ENCODE measurements around the gene SOCS1. TPM values are rescaled to one million over a fixed set of nuclear protein-coding genes. Genes with fewer than 3 reads are reported as not detected.

SOCS1 gene
- total RNA-seq, 1 donor from 2014 or later: 15.3 TPM

DNA sequence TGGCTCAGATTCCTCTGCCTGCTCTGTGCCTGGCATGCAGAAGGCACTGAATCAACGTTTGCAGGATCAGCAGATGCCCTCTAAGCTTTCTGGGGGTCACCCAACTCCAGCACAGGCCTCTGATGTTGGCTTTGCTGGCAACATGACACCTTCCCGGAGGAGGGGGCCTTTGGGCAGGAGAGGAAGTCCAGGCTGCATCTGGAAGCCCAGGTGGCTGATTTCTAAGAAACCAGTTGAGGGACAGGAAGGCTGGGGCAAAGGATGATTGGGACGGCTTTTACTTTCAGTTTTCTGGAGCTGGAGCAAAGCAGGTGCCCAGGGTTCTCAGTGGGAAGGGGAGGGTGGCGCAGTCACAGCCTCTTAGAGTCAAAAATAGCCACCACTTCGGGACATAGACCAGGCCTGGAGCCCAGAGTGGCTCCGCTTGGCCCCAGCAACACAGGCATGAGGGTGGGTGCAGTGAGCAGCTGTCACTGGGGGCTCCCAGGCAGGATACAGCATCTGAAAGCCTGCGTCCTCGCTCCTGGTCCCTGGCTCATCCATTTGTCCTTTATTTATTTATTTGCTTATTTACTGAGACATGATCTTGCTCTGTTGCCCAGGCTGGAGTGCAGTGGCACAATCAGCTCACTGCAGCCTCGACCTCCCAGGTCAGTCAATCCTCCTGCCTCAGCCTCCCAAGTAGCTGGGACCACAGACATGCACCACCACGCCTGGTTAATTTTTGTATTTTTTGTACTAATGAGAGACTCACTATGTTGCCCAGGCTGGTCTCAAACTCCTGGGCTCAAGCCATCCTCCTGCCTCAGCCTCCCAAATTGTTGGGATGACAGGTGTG, 15.1 kb downstream of the SOCS1 start:
- DNase-seq: no peak
- intact Hi-C loops (cut with DNase I): no loop called here
- ATAC-seq: no peak
- no peak overlapping the region for H3K4me3 ChIP-seq
- H3K27me3 ChIP-seq: no peaks in the 10 kb centered on the region
- H3K36me3 ChIP-seq: no peaks in the 10 kb centered on the region
- H3K27ac ChIP-seq: no peak overlapping the region
- TF ChIP-seq, protein P1, sequence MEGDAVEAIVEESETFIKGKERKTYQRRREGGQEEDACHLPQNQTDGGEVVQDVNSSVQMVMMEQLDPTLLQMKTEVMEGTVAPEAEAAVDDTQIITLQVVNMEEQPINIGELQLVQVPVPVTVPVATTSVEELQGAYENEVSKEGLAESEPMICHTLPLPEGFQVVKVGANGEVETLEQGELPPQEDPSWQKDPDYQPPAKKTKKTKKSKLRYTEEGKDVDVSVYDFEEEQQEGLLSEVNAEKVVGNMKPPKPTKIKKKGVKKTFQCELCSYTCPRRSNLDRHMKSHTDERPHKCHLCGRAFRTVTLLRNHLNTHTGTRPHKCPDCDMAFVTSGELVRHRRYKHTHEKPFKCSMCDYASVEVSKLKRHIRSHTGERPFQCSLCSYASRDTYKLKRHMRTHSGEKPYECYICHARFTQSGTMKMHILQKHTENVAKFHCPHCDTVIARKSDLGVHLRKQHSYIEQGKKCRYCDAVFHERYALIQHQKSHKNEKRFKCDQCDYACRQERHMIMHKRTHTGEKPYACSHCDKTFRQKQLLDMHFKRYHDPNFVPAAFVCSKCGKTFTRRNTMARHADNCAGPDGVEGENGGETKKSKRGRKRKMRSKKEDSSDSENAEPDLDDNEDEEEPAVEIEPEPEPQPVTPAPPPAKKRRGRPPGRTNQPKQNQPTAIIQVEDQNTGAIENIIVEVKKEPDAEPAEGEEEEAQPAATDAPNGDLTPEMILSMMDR (IDR thresholded peaks at IDR 0.05): no peak
- H3K9me3 ChIP-seq: no peaks in the 10 kb centered on the region
- peaks cover 4% of the 10 kb centered on the region for H3K4me1 ChIP-seq

GRCh38 chr16:11239644-11240632, 16.1 kb downstream of the SOCS1 start:
- peaks cover 4% of the 10 kb centered on the region for H3K4me1 ChIP-seq
- H3K27ac ChIP-seq: no peak overlapping the region
- DNase-seq (no peak), ATAC-seq (no peak)
- no peak overlapping the region for H3K4me3 ChIP-seq
- no peaks in the 10 kb centered on the region for H3K36me3 ChIP-seq
- no peaks in the 10 kb centered on the region for H3K9me3 ChIP-seq
- TF ChIP-seq, protein P1 (IDR thresholded peaks at IDR 0.05): no peak
- H3K27me3 ChIP-seq: no peaks in the 10 kb centered on the region
- intact Hi-C loops (cut with DNase I): no loop called here

DNA sequence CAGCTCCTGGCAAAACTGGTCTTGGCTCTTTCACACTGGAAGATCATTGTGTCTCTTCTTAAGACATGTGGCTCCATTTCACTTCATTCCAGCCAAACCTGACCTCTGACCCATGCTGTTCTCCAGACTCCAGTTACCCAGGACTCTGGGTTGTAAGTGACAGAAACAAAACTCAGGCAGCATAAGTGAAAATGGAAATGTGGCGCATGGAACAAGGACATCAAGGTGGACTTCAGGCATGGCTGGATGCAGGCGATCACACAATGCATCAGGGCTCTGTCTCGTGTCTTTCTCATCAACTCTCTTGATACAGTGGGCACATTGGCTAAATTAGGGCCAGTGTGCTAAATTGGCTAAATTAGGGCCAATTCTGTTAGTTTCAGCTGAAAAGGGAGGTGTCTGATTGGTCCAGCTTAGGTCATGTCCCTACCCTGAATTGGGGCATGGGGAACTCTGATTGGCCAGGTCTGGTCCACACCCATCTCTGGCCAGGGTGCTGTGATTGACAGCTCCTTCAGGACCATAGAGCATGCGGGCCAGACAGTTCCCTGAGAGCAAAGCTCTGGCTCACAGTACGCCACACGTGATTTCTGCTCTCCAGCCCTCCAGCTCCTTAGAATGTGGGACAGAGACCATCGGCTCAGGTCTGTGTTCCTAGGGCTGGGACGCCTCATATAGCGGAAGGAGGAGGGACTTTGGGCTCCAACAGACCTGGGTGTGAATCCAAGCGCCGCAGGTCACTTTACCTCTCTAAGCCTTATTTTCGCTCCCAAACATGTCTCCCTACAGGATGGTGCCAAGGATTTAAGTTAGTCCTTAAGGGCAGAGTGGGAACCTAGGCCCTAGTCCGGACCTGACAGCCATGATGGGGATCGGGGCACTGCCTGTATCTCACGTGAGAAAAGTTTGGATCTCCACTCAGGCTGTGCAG, 17.5 kb downstream of the SOCS1 start:
- Histone ChIP-seq H3K27ac (no peak overlapping the region), H3K27me3 (no peaks in the 10 kb centered on the region), H3K4me3 (no peak overlapping the region), H3K36me3 (no peaks in the 10 kb centered on the region), H3K9me3 (no peaks in the 10 kb centered on the region), H3K4me1 (peaks cover 5% of the 10 kb centered on the region)
- no peak for DNase-seq
- intact Hi-C loops (cut with DNase I): no loop called here
- no peak for ATAC-seq
- TF ChIP-seq, protein P1 (IDR thresholded peaks at IDR 0.05): no peak

DNA sequence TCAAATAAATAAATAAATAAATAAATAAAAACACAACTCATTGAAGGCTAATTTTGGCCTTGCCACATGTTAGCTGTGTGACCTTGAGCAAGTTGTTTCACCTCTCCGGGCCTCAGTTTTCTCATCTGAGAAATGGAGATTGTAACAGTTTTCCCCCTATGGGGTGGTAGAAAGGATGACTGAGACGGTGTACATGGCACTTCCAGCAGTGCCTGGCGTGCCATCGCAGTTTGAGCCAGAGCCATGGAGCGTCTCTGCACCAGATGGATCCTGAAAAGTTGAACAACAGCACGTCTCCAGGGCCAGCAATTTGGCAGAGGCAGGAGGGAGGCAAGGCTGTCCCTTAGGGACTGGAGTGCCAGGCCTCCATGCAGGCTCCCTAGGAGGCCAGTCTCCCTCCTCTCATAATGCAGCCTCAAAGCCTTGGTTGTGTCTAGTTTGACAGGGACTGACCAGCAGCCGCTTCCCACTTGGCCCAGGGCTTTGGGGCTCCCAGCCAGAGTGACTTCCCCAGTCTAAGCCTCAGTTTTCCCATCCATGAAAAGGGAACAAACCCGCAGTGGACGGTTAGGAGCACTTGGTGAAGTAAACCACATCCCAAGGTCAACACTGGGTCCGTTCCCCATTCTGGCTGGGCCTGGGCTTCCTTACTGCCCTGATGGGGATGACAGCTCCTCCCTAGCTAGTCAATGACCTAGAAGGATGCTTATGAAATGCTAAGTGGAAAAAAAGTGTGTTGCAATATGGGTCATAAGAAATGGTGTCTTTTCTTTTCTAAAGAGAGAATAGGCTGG, 19.3 kb downstream of the SOCS1 start:
- DNase-seq (peak; percentile 77), ATAC-seq (peak; percentile 81)
- Histone ChIP-seq H3K27me3 (no peaks in the 10 kb centered on the region), H3K27ac (no peak overlapping the region), H3K4me3 (no peak overlapping the region), H3K36me3 (no peaks in the 10 kb centered on the region), H3K4me1 (peaks cover 17% of the 10 kb centered on the region), H3K9me3 (no peaks in the 10 kb centered on the region)
- TF ChIP-seq, protein P1 (IDR thresholded peaks at IDR 0.05): no peak
- intact Hi-C loops (cut with DNase I): no loop called here

Data from upper lobe of right lung (tissue), 1 donor.